Right ventricle myocardium superior (tissue), 1 donor: ENCODE results near the gene SNAPC5. TPM values are rescaled to one million over a fixed set of nuclear protein-coding genes. Genes with fewer than 3 reads are reported as not detected.
"Not testable (repeated sequence)": the region's sequence is repeated elsewhere in the genome, so short reads cannot be mapped to it uniquely, and the experiment has no call there.

ENCODE experiments used
- ATAC-seq: fragments of 200-7000 bp; cut with Tn5 transposase; one replicate; pipeline ENCODE4 v1.9.1; 2020; ENCODE audit warnings: mild to moderate bottlenecking; ENCODE audit not compliant: poor library complexity
- DNase-seq: peaks from one replicate; pipeline ENCODE4 v3.0.0-alpha.2; 2020
- intact Hi-C: fragments of 100-400 bp; cut with DNase I; formaldehyde crosslinking; loops from one replicate; pipeline ENCODE4 v1.11.2; 2022
- total RNA-seq: library from RNA; stranded (reverse); fragmentation: NEBNext Ultra II Directional; extraction: Animal tissue kit (Norgen Biotek cat#: 25700); gene quantifications from one replicate; pipeline ENCODE4 v1.2.1, GENCODE V29; 2021
- donor health status: DM: no; HTN: yes; CAD: no; lungs with severe emphysema.

Gene SNAPC5
- total RNA-seq, 1 donor from 2014 or later, result 39.6 TPM

DNA sequence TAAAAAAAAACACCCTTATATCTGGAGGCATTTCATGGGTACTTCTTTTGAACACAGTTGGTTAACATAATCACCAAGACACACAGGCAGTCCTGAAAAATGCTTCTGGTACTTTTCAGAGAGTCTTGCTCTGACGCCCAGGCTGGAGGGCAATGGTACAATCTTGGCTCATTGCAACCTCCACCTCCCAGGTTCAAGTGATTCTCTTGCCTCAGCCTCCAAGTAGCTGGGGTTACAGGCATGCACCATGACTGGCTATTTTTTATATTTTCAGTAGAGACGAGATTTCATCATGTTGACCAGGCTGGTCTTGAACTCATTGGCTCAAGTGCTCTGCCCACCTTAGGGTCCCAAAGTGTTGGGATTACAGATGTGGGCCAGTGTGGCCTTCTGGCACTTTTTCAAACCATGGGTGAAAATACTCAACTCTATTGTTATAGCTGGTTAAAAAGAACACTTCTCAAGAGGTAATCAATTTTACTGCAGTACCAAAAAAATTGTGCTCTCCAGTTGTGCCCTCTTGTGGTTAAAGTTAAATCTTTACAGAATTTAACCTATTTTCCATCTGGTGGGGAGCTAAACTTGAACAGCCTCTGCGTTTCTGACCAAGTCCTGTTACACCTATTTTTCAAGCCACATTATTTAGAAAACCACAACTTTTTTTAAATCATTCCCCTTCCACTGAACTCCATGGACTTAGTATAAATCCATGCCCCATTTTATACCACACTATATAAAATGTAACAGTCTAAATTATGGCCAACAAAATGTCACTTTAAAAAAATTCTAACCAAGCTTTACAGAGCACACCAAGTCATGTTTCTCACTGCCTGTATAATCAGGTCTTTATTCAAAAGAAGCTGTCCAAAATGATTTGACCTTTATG, 1.2 kb upstream of the SNAPC5 start:
- intact Hi-C loops, result loop anchor here (2.0 kb wide), 1 partner anchor 112 kb away; the partner anchor contains the start of gene MAP2K1
- DNase-seq, result no peak
- ATAC-seq, result no peak

DNA sequence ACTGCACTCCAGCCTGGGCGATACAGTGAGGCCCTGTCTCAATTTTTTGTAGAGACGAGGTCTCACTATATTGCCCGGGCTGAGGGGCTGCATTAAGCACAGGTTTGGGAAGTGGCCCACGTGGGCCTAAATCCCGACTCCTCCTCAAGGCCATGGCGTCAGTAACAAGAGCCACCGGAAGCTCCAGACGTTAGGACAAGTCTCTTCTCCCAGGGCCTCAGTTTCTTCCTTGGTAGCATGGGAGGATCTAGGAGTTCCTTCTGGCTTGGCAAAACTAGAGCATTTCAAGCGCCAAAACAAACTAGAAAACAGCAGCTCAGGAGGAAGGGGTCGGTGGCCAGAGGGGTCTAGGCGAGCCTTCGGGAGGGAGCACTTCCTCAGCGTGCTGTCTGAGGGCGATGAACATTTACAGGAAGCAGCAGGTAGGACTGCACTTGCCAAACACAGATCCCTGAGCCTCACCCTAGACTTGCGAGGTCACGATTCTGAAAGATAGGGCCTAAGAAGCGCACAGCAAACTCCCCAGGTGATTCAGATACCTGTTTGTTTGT, 536 bp downstream of the SNAPC5 start:
- peak; percentile 16 for ATAC-seq
- intact Hi-C loops, result no loop called here
- no peak for DNase-seq

DNA sequence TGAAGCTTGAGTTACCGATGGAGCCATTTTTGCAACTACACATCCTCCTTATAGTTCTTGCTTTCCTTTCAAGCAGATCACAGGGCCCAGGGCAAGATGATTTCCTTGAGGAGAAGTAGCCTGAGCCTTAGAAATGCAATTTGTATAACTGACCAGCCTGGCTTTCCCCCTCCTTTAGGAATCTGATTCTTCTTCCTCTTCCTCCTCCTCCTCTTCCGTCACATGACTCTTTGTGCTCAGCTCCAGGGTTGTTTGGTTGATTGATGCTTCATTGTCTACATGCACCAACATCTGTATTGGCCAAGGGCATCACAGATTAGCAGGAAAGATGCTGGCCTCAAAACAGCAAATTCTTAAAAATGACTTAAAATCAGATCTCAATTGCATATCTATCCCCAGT, 3.3 kb downstream of the SNAPC5 start:
- ATAC-seq, result no peak
- intact Hi-C loops, result no loop called here
- no peak for DNase-seq

- ATAC-seq (no peak), DNase-seq (no peak)
- intact Hi-C loops, result no loop called here
Observed at GRCh38 chr15:66491846-66492245, 5.7 kb downstream of the SNAPC5 start.

GRCh38 chr15:66489179-66489791, 8.3 kb downstream of the SNAPC5 start:
- DNase-seq (no peak), ATAC-seq (no peak)
- intact Hi-C loops, result no loop called here

DNA sequence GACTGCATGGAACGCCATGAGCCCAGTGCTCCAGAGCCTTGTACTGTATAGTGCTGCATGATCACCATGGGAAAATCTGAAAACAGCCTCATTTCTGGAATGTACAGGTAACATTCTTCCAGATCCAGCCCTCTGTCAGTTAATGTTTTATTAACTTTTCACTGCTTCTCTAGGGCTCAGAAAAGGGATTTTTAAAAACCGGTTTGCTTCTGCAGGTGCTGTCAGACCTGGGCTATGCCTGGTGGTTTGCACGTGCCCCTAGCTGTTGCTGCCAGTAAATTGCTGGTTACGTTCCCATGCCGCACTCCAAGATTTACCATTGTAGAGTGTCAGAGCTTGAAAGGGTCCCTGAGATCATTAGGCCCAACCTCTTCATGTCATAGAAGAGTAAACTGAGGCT, 9.0 kb downstream of the SNAPC5 start:
- ATAC-seq (no peak), DNase-seq (no peak)
- intact Hi-C loops, result no loop called here

- no peak for ATAC-seq
- intact Hi-C loops, result no loop called here
- DNase-seq, result no peak
Observed at GRCh38 chr15:66486887-66487286, 10.7 kb downstream of the SNAPC5 start.

DNA sequence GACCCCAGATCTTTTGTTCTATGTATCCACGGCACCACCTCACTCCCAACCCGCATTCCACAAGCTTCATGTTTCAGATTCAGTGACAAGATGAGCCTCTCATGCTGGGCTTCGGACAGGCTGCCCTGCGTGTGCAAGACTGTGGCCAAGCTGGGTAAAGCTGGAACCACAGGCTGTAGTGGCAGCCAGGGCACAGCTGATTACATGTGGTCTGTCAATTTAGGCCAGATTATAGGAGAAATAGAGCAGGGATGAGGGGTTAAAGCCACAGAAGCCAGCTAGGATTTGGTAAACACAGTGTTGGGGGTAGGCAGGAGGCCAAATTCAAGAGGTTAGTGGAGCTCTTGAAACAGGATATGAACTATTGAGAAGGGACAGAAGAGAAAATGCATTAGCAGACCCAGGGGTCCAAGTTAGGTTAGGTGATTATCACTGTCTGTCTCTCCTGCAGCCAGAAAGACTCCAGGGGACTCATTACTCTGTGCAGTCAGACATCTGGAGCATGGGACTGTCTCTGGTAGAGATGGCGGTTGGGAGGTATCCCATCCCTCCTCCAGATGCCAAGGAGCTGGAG, 12.9 kb downstream of the SNAPC5 start:
- no peak for ATAC-seq
- no peak for DNase-seq
- intact Hi-C loops, result no loop called here

DNA sequence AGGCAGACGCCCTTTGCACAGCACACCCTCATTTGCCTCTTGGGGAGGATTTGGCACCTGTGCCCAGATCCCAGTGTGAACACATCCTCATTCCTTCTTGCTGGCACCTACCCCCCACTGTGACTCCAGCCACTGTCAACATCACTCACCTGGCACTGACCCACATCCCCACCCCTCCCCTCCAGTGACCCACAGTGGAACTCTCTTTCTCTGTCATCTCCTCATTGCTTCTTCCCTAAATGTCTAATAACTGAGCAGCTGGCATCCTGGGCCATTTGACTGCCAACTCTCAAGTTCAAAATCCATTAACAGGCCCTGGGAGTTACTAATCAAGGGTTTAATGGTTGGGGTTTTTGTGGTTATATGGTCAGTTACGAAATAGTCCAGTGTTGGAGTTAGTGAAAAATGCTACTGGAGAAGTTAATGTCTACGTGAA, 14.4 kb downstream of the SNAPC5 start:
- intact Hi-C loops, result no loop called here
- DNase-seq (no peak), ATAC-seq (peak; percentile 69)

DNA sequence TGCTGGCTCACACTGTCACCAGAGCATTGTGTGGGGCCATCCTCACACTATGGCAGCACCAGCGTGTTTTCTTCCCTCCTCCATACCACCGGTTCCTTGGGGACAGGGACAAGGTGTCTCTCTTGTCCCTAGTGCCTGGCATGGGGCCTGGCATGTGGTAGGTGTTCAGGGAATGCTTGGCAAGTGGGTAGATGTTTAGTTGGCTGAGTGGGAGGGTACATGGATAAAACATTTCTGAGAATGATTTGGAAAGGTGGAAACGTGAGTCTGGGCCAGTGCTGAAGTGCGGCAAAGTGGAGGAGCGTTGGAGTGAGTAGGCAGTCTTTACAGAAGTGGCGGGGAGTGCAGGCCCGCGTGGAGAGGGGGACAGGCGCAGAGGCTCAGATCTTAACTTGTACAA, 15.0 kb downstream of the SNAPC5 start:
- ATAC-seq (peak; percentile 77), DNase-seq (peak; percentile 50)
- intact Hi-C loops, result no loop called here

GRCh38 chr15:66481107-66481856, 16.3 kb downstream of the SNAPC5 start:
- ATAC-seq, result no peak
- intact Hi-C loops, result no loop called here
- DNase-seq, result no peak

DNA sequence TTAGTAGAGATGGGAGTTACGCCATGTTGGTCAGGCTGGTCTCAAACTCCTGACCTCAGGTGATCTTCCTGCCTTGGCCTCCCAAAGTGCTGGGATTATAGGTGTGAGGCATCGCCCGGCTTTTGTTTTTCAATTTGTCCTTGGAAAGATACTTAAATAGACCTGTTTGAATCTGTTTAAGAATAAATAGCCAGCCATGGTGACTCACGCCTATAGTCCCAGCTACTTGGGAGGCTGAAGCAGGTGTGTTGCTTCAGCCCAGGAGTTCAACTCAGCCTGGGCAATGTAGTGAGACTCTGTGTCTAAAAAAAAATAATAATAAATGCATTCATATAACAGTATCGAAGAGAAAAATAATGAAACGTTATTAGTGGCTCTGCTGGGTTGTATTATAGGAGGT, 17.3 kb downstream of the SNAPC5 start:
- intact Hi-C loops, result no loop called here
- DNase-seq, result no peak
- ATAC-seq, result no peak

DNA sequence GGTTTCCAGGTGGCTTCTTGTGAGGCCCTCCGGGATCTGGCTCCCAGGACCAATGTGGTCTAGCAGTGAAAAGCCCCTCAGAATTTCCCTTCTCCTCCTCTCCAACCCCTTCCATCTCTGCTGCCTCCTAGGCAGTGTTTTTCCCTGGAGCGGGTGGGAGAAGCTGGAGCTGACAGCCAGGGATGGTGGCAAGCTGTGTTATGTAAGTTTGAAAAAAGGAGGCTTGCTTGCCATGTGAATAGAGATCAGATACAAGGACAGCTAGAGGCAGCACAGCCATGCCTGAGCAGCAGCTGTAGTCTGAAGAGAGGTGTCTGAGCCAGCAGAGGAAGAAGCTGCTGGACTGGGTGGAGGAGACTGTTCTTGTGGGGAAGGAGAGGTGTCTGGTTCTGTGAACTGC, 20.6 kb downstream of the SNAPC5 start:
- no peak for DNase-seq
- intact Hi-C loops, result no loop called here
- ATAC-seq, result no peak

DNA sequence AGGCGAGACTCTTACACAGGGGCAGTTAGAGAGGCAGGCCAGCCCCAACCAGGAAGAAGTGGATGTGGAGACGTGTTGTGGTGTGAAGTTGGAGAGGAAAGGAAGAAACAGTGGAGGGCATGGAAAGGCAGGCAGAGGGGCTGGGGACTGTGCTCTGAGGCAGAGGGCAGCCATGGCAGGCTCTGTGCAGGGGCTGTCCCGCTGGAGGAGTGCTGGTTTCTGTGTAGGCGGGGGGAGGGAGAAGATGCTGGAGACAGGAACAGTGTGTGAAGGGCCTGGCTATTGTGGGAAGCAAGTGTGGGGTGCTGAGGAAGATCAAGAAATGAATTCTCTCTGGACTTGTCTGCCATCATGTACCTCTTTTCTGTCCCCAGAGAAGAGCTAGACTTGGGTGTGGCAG, 21.0 kb downstream of the SNAPC5 start:
- intact Hi-C loops, result no loop called here
- ATAC-seq (no peak), DNase-seq (no peak)

GRCh38 chr15:66474963-66475362, 22.6 kb downstream of the SNAPC5 start:
- ATAC-seq, result no peak
- intact Hi-C loops, result no loop called here
- DNase-seq, result no peak

DNA sequence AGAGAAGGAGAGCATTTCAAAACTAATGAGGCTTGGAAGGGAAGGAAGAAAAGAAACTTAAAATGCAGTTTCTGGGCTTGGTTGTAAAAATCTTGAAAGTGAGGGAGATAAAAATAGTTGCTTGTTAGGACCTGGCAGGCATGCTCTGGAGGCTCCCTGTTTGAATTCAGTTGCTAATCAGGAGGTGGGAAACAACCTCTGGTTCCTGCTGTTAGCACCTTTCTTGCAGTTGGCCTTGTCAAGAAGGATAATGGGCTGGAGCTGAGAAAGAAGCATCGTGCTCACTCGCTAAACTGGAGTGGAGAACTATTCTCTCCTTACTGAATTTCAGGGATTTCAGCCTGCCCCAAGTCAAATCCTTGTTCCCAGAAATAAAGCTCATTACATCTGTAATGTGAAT, 23.4 kb downstream of the SNAPC5 start:
- ATAC-seq, result no peak
- intact Hi-C loops, result no loop called here
- DNase-seq, result no peak

DNA sequence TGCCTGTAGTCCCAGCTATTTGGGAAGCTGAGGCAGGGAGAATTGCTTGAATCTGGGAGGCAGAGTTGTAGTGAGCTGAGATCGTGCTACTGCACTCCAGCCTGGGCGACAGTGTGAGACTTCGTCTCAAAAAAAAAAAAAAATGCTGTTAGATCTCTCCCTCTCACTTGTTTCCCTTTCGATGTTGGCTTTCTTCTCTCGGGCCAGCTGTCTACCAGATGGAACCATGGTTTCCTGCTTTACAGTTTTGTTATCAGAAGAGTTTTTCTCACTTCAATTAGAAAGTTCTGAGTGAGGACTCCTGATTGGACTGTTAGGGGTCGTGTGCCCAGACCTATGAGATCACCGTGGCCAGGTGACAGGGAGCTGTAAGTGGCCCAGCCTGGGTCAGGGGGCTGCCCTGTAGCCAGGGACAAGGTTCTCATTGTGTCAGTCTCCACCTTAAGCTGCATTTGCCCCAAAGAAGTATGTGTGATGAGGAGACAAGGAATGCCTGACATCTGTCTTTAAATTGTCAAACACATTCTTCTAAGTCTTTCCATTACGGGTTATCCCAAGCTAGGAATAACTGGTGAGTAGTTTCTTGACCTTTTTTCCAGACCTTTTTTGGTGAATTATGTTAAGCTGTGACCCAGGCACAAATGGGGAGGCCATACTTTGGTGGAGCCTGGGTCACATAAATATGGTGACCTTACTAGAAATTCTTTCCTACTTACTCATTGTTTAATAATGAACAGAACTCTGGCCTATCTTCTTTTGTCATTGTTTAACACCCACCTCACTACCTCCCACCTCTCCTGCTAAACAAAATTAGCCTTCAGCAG, 25.2 kb downstream of the SNAPC5 start:
- peak; percentile 61 for ATAC-seq
- DNase-seq, result no peak
- intact Hi-C loops, result no loop called here

DNA sequence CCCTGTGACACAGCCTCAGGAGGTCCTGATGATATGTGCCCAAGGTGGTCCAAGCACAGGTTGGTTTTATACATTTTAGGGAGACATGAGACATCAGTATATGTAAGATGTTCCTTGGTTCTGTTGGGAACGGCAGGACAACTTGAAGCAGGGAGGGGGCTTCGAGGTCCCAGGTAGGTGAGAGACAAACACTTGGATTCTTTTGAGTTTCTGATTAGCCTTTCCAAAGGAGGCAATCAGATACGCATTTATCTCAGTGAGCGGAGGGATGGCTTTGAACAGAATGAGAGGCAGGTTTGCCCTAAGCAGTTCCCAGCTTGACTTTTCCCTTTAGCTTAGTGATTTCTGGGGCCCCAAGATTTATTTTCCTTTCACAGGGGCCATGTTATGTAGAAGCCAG, 26.7 kb downstream of the SNAPC5 start:
- ATAC-seq, DNase-seq, intact Hi-C loops: not testable (repeated sequence)
